ENCODE results near the gene CCDC183.
"Not testable (repeated sequence)": the region's sequence is repeated elsewhere in the genome, so short reads cannot be mapped to it uniquely, and the experiment has no call there.

The CCDC183 gene

DNA sequence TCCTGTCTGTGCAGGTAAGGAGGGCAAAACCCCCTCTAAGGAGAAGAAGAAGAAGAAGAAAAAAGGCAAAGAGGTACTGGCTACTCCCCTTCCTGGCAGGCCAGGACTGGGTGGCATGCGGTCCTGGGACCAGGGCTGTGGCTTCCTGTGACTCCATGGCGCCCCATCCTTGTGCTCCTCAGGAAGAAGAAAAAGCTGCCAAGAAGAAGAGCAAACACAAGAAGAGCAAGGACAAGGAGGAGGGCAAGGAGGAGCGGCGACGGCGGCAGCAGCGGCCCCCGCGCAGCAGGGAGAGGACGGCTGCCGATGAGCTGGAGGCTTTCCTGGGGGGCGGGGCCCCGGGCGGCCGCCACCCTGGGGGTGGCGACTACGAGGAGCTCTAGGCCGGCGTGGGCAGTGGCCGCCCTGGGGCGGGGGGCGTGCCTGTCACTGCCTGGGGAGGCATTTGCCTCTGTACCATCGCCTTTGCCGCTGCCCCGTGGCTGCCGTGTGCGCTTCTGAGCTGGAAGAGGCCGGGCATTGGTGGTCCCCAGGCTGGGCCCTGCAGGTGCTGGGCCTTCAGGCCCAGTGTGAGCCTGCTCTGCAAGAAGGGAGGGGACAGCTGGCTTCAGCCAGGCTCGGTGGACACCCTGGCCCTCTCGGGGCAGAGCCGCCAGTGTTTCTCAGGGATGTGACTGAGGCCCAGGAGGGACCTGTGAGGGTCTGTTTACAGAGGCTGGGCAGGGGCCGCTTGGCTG, 44.2 kb downstream of the CCDC183 start:
- DNase-seq, result no peak

DNA sequence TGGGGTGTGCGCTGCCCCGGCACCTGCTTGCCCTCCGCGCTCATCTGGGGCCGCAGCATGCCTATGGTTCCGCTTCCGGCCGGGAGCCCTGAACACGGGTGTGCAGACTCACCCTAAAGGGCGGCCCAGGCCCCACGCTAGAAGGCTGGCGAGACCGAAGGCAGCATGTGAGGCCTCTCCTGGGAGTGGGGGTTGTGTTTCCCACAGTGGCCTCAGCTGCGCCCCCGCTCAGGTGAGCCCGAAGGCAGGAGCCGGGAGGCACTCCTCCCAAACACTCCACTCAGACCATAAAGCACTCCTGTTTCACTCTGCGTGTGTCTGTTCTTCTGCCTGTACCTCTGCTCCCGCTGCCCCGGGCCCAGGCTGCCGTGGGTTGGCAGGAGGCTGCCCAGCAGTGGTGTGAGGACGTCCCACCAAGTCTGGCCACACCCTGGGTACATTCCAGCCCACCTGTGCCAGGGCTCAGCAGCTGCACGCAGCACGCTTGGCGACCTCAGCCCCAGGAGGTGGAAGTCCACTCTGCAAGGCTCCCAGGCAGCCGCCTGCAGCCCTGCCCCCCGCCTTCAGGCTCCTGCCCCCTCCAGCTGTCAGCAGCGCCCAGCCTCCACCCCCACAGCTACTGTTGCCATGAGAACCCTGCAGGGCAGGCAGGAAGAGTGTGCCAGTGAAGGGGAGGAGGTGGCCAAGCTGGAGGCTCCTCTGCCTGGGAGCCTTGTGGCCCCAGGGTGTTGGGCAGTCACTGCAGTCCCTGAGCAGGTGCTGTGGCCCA, 44.9 kb downstream of the CCDC183 start:
- DNase-seq, result no peak

DNA sequence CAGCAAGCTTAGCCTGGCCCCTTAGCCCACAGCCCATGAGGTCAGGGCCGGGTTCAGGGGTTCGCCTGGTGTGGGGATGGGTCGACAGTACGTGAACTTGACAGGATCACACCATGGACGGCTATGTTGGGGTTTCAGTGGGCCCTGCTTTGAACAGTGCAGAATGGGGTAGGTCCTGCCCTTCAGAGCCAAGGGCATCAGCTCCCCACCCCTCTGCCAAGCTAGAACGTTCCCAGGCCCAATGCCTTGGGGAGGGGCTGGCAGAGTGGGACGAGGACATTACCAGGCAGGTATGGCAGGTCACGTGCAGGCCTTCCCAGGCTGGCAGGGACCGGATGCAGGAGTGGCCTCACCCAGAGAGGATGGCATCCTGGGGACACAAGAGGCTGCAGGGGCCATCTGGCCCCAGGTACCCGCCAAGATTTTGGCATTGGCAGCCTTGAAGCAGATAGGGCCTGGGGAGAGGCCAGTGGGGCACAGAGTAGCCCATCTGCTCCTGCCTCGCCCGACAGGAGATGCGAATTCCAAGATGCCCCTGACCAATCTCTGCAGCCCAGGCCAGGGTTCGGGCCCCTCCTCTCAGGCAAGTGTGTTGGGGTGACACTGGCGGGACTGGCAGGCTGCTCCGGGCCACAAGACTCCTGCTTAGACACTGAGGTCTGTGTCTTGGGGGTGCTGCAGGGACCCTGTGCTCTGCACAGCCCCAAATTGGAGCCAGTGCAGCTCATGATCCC, 45.7 kb downstream of the CCDC183 start:
- DNase-seq, result not testable (repeated sequence)

DNA sequence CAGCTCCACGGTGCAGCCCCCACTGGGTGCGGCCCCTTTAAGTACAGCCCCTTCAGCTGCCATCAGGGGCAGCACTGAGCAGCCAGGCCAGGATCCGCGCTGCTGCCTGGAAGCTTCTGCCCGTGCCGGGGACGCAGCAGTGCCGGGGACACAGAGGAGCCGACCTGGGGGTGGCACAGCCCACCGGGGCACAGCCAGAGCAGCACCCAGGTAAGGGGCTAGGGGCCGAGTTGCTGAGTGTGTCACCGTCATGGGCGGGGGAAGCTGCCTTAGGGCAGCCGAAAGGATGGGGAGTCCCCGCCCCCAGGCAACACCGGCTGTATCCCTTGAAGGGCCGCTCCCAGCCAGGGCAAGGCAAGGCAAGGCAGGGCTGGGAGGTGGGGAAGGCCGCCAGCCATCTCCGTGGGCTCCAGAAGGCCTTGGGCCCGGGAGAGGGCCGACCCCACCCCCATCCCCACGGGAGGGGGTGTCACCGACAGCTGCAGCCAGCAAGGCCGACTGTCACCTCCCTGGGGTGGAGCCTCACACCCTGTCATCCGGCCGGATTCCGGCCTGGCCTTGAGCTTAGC, 46.3 kb downstream of the CCDC183 start, which contains the start of gene AJM1:
Gene AJM1, plus strand, starts transcription at position 99 of the 569 bp plus-strand sequence. CDS start 1,937 bp downstream, outside the sequence.
- peak; percentile 59 to 84 (median 69) for DNase-seq

DNA sequence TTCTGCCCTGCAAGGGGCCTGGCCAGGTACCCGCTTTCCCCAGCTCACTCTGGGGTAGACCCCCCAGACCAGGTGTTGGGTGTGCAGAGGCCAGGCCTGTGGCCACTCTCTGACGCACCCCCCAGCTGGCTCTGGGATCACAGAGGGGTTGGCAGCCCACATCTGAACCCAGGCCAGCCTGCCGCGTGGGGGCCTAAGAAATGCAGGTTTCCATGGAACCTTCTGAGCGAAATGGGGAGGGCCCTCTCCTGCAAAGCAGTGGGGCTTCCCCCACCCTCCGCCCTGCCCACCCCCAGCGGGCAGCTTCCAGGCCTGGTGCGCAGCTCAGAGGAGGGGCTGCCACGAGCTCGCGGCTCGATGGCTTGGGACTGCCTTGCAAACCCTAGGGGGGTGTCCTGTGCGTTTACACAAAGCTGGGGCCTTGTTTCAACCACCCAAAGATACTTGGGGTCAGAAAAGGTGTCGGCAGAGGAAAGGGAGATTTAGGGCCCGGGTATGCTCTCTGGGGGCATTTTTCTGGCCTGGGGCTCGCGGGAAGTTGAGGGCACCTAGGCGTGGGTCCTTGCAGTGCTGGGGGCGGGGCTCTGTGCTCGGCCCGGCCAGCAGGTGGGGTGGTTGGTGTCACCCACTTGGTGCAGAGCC, 47.1 kb downstream of the CCDC183 start:
- DNase-seq, result not testable (repeated sequence)

GRCh38 chr9:136843801-136844740, 47.9 kb downstream of the CCDC183 start:
- DNase-seq, result peak; percentile 39 to 50 (median 43)

DNA sequence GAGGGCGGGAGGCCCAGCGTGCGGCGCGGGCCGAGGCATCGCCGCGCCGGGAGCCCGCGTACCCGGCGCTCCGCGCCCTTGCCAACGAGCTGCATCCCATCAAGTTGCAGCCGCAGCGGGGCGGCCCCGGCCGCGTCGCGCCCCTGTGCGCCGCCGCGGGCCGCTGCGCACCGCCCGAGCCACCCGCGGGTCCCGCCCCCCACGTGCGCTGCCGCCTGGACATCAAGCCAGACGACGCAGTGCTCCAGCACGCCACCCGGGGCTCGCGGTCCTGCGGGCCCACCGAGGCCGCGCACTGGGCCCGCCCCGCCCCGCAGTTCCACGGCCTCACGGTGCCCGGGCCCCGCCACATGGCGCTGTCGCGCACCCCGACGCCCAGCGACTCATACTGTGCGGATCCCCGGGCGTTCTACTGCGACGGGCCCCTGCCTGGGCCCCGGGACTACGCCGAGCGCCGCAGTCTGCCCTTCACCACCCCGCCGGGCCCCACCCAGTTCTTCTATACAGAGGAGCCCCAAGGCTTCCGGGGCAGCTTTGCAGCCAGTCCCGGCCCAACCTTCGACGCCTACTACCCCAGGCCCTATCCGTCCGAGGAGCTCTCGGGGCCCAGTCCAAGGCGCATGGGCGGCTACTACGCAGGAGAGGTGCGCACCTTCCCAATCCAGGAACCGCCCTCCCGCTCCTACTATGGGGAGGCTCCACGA, 48.8 kb downstream of the CCDC183 start:
- DNase-seq, result peak in 1 of 5 experiments; percentile 36

DNA sequence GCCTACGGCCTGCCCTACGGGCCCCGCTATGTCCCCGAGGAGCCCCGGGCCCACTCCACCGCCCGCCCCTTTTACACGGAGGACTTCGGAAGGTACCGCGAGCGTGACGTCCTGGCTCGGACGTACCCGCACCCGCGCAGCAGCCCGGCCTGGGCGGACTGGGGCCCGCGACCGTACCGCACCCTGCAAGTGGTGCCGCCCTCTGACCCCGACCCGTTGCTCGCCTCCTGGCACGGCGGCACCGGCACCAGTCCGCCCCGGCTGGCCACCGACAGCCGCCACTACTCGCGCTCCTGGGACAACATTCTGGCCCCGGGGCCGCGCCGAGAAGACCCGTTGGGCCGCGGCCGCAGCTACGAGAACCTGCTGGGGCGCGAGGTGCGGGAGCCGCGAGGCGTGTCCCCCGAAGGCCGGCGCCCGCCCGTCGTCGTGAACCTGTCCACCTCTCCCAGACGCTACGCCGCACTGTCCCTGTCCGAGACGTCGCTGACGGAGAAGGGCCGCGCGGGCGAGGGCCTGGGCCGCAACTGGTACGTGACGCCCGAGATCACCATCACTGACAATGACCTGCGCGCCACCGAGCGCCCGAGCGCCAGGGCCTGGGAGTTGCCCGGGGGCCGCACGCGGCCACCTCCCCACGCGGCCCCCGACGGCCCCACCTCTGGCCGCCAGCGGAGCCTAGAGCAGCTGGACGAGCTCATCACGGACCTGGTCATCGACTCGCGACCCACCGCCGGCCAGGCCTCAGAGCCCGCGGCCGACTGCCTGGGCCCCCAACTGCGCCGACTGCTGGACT, 49.5 kb downstream of the CCDC183 start:
- DNase-seq, result no peak

DNA sequence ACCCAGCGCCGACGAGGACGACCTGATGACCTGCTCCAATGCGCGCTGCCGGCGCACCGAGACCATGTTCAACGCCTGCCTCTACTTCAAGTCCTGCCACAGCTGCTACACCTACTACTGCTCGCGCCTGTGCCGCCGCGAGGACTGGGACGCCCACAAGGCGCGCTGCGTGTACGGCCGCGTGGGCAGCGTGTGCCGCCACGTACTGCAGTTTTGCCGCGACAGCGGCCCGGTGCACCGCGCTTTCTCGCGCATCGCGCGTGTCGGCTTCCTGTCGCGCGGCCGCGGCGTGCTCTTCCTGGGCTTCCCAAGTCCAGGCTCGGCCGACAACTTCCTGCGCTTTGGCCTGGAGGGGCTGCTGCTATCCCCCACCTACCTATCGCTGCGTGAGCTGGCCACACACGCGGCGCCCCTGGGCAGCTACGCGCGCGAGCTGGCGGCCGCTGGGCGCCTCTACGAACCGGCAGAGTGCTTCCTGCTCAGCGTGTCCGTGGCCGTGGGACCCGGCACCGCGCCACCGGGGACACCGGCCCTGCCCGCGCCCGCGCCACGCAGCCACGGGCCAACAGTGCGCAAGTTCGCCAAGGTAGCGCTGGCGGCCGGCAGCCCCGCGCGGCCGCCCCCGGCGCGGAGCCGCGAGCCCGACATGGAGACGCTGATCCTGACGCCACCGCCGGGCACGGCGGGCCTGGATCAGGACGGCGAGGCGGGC, 50.4 kb downstream of the CCDC183 start:
- DNase-seq, result peak in 1 of 5 experiments; percentile 42

GRCh38 chr9:136847088-136847825, 51.1 kb downstream of the CCDC183 start:
- peak in 1 of 5 experiments; percentile 45 for DNase-seq

- peak; percentile 37 to 89 (median 59) for DNase-seq
Observed at GRCh38 chr9:136847826-136848392, 51.8 kb downstream of the CCDC183 start.

DNA sequence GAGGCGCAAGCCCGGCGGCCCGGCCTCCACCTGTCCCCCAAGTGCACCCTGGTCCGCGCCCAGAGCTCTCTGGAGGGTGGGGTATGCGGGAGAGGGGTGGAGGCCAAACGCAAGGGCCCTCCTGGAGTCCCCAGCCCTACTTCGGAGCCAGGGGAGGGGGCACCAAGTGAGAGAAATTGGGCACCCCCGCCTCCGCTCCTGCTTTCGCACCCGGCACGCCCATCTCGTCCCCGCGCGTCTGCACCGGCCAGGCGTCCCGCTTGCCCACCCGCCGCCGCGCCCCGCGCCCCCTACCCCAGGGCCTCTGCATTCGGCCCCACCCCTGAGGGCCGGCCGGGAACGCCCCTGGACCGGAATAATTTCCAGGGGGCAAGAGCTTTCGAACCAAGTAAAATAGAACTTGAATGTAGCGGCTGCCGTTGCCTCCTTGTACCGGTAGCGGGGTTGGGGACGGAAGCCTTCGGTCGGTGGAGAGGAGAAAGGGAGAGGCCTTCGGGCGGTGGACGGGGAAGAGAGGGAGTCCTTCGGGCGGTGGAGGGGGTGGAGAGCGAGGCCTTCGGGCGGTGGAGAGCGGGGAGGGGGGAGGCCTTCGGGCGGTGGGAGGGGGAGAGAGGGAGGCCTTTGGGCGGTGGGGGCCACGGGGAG, 52.4 kb downstream of the CCDC183 start:
- peak in 1 of 5 experiments; percentile 61 for DNase-seq

DNA sequence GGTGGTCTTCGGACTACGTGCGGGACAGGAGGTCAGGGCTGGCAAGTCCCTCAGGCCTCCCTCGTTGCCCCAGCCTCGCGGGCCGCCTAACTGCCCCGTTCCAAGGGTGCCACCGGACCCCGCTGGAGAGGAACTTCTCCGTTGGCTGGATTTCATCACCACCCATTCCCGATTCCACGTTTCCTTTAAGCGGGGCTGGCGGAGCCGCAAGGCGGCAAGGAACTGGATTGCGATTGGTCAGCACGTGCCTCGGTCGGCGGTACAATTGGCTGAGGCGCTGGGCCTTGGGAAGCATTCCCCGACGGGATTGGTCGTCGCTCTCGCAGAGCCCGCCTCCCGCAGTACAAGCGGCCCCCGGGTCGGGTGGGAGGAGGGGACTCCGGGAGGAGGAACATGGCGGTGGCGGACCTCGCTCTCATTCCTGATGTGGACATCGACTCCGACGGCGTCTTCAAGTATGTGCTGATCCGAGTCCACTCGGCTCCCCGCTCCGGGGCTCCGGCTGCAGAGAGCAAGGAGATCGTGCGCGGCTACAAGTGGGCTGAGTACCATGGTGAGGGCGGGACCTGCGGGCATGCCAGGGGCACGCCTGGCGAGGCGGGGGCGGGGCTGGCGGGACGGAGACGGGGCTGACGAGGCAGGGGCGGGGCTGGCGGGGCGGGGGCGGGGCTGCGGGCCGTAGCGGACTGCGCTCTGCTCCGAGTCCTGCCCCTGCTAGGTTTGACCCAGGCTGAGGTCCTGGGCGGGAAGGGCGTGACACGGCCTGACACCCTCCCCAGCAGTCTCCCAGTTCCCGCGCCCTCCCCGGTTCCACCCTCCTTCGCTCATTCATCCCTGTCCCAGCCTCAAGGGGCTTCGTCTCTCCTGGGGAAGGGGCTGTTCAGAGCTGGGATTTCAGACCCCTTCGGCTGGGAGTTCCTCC, 53.2 kb downstream of the CCDC183 start, which contains the start of gene PHPT1:
Gene PHPT1, plus strand, starts transcription at position 372 of the 922 bp plus-strand sequence. Its CDS starts 22 bp downstream, at position 394.
- DNase-seq, result peak; percentile 93 to 99 (median 94)

DNA sequence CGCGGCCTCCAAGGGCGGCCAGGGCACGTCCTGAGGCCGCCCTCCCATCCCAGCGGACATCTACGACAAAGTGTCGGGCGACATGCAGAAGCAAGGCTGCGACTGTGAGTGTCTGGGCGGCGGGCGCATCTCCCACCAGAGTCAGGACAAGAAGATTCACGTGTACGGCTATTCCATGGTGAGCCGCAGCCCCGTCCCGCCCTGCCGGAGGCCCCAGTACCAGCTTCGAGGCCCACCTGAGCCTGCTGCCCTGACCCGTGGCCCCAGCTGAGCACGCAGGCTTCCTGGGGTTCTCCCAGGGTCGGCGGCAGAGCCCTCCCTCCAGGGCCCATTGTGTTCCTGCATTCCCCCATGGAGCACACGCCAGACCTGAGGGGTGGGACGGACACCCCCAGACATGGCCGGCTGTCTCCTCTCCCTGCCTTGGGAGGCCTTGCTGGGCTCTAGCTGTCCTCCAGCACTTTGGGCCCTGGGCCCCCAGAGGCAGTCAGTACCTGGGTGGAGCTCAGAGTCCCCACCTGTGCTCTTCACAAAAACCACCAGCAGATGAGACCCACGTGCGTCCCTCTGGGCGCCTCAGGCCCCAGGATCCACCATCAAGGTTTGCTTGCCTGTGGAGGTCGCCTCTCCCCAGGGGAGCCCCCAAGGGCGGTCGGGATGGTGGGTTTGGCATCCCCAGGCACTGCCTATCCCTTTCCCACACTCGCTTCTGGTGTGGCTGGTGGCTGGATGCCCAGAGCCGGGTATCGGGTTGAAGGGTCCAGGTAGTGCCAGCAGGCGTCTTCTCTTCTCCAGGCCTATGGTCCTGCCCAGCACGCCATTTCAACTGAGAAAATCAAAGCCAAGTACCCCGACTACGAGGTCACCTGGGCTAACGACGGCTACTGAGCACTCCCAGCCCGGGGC, 54.1 kb downstream of the CCDC183 start:
- no peak for DNase-seq

All from T-helper 2 cell (primary cell).